Body of pancreas (tissue), 4 donors: Measurements from ENCODE around the gene PLLP.

Experiments
- CTCF ChIP-seq, 7 experiments: fragments of 450-650 bp in 4 of 7; fragments of 200-600 bp in 3 of 7; sonication (generic) in 3 of 7; IDR thresholded peaks; one replicate each; pipeline ENCODE4 v1.5.1; 2016 to 2019; ENCODE audit warnings: antibody characterized with exemption in 7 of 7
- POLR2A ChIP-seq, 3 donors: fragments of 450-650 bp; IDR thresholded peaks; one replicate each; pipeline ENCODE4 v1.6.1; 2016; ENCODE audit warnings: antibody characterized with exemption in 3 of 3, mild to moderate bottlenecking in 2 of 3

GRCh38 chr16:57264381-57264780 is 20.1 kb downstream of the PLLP start:
- TF ChIP-seq CTCF (IDR thresholded peaks at IDR 0.05) (no peak), POLR2A (IDR thresholded peaks at IDR 0.05) (no peak)
